ENCODE data around the gene SMAD6. TPM values are rescaled to one million over a fixed set of nuclear protein-coding genes. Genes with fewer than 3 reads are reported as not detected.

SMAD6 gene
- total RNA-seq, 1 donor from 2014 or later = 0.43 TPM

DNA sequence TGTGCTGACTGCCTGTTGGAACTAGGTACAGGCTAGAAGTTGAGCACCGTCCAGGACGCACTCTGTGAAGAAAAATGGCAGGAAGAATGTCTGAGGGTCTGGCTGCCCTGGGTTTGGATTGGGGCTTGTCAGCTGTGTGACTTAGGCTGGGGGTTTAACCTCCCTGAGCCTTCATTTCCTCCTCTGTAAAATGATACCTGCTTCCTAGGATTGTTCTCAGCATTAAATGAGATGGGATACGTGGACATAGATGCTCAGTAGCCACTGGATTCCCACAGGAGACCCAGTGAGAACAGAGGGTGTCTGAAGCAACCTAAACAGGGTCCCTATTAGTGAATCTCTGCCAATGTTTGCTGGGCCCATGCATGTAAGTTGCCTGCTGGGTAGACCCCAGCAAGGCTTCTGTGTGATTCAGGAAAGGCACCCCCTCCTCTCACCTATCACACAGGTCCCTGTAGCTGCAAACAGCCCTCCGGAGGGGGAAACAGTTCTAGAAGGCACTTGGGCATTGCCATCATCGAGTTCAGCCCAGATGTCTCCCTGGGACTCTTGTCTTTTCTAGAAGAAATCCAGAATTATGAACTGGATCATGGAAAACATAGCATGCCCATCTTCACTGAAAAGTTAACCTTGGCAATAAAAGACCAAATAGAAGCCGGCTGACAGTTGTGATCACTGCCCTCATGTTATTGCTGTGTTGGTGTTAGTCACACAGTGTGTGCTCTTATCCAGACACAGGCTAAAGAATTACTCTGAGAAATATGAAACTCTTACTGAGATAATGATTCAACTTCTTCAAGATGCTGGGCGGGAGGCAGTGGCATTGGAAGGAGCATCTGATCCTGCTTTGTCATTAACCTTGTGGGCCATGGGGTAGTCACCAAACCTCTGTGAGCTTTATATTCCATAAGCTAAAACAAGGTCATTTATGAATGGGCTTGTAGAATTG, 64.5 kb downstream of the SMAD6 start:
- Mint-ChIP-seq H3K4me3 (ENCODE audit: low read depth) (no peak overlapping the region), H3K27ac (no peak overlapping the region), H3K27me3 (ENCODE audit: low read depth) (peaks cover 38% of the 10 kb centered on the region), H3K4me1 (ENCODE audit: low read depth) (peaks cover 4% of the 10 kb centered on the region), H3K36me3 (ENCODE audit: low read depth) (no peaks in the 10 kb centered on the region), H3K9me3 (no peaks in the 10 kb centered on the region)
- intact Hi-C loops (cut with micrococcal nuclease) = no loop called here
- DNase-seq (ENCODE audit: low spot score) = no peak

DNA sequence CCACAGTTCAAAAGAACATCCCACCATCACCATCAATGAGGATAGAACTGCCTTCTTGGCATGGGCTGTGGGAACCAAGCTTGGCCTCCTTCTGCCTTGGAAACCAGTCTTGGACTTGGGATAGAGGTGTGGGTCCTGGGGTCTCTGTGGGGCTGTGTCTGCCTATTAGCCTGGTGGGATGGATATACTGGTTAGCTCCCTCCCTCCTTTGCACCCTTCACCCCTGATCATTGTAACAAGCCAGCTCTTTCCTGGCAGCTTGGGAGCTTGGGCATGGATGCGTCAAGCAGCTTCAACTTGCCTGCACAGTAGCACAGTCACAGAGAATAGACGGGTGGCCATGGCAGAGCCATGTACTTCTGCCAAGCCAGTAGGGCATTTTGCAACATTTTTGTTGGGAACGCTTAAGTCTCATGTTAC, 65.2 kb downstream of the SMAD6 start:
- Mint-ChIP-seq H3K36me3 (ENCODE audit: low read depth) (no peaks in the 10 kb centered on the region), H3K27ac (no peak overlapping the region), H3K4me1 (ENCODE audit: low read depth) (peaks cover 4% of the 10 kb centered on the region), H3K27me3 (ENCODE audit: low read depth) (peaks cover 38% of the 10 kb centered on the region), H3K9me3 (no peaks in the 10 kb centered on the region), H3K4me3 (ENCODE audit: low read depth) (no peak overlapping the region)
- no peak for DNase-seq (ENCODE audit: low spot score)
- intact Hi-C loops (cut with micrococcal nuclease) = no loop called here

DNA sequence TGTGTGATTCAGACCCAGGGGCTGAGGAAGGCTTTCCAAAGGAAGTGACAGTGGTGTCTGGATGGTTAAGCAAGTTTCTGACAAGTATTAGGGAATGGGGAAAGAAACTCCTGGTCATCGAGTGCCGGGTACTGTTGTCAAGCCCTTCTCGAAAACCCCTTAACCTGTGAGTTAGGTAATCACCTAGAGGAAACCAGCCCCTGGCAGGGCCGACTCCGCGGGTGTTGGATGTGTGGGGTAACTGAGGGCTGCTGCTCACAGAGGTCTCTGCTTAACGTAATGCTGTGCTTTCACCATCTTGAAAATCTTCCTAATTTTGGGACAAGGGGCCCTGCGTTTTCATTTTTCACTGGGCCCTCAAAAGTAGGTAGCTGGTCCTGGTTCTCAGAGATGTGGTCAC, 67.0 kb downstream of the SMAD6 start:
- H3K36me3 Mint-ChIP-seq (ENCODE audit: low read depth) = no peaks in the 10 kb centered on the region
- no peak overlapping the region for H3K4me3 Mint-ChIP-seq (ENCODE audit: low read depth)
- peaks cover 30% of the 10 kb centered on the region for H3K27me3 Mint-ChIP-seq (ENCODE audit: low read depth)
- H3K9me3 Mint-ChIP-seq = no peaks in the 10 kb centered on the region
- intact Hi-C loops (cut with micrococcal nuclease) = no loop called here
- no peak overlapping the region for H3K27ac Mint-ChIP-seq
- H3K4me1 Mint-ChIP-seq (ENCODE audit: low read depth) = peaks cover 4% of the 10 kb centered on the region
- no peak for DNase-seq (ENCODE audit: low spot score)

DNA sequence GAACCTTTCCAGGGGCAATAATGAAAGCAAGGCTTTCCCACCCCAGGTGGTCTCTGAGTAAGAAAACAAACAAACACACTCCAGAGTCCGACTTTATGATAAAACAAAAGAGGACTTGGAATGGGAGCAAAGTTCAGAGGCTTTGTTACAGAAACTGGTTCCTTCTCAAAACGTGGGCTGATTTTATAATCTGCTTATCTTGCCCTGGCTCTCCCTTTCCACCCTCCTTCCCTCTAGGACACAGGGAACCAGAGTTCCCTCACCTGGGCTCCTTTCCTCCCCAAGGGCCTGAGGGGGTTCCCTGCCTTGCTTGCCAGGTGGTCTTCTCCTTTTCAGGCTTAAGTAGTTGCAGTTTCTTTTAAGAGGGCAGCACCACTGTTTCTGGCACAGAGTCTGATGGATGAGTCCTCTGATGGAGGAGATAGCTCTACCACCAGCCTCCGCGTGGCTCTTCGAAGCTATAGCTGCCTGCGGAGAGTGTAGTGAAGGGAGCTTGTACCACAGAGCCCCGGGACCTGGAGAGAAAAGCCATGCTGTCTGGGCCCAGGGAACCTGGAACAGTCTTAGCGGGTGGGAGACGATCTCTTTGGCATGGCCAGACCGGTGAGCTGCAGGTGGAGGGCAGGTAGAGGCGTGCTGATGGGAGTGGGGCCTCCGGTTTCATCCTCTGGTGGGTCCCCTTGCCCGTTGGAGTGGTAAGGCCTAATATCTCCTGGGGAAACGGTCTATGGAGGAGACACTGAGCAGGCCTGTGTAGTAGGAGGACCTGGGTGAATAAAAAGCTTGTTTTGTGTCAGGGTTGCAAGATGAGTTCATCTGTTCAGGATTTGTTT, 68.7 kb downstream of the SMAD6 start:
- DNase-seq (ENCODE audit: low spot score) = no peak
- Mint-ChIP-seq H3K36me3 (ENCODE audit: low read depth) (no peaks in the 10 kb centered on the region), H3K4me3 (ENCODE audit: low read depth) (no peak overlapping the region), H3K4me1 (ENCODE audit: low read depth) (peaks cover under 1% of the 10 kb centered on the region), H3K27ac (no peak overlapping the region), H3K9me3 (no peaks in the 10 kb centered on the region), H3K27me3 (ENCODE audit: low read depth) (peaks cover 17% of the 10 kb centered on the region)
- intact Hi-C loops (cut with micrococcal nuclease) = no loop called here

DNA sequence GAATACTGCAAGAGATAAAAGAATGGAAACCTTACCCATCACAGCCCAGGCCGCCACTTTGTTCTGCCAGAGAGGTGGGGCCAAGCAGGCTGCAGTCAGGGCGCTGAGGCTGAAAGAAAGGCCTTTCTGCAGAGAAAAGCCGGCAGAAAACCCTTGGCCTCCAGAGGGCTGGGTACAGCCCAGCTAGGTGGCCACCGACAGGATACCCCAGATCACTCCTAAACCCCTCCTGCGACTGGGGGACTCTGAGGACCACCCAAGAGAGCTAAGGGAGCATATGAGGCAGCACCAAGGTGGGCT, 69.3 kb downstream of the SMAD6 start:
- no peaks in the 10 kb centered on the region for H3K4me1 Mint-ChIP-seq (ENCODE audit: low read depth)
- no peak overlapping the region for H3K4me3 Mint-ChIP-seq (ENCODE audit: low read depth)
- no peaks in the 10 kb centered on the region for H3K36me3 Mint-ChIP-seq (ENCODE audit: low read depth)
- no peaks in the 10 kb centered on the region for H3K9me3 Mint-ChIP-seq
- DNase-seq (ENCODE audit: low spot score) = no peak
- no peak overlapping the region for H3K27ac Mint-ChIP-seq
- intact Hi-C loops (cut with micrococcal nuclease) = no loop called here
- H3K27me3 Mint-ChIP-seq (ENCODE audit: low read depth) = peaks cover 11% of the 10 kb centered on the region

DNA sequence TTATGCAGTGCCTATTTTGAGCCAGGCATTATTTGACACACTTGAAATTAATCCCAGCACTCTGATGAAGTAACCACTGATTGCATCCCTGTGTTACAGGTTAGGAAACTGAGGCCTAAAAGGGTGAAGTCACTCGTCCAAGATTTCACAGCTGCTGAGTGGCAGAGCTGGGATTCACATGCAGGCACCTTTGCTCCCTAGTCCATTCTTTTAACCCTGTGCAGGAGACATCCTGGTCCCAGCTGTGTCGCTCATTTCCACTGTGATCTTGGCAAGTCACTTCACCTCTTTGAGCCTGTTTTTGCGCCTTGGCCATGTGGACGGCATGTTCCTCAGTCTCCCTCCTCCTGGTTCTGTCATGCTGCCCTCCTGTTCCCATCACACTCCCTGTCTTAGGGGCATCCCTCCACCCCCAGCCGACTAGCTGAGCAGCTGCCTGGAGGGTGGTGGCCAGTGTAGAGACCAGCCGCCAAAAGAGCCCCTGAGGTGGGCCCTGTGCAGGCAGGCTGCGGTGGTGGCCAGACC, 70.6 kb downstream of the SMAD6 start:
- intact Hi-C loops (cut with micrococcal nuclease) = no loop called here
- H3K4me3 Mint-ChIP-seq (ENCODE audit: low read depth) = no peak overlapping the region
- no peaks in the 10 kb centered on the region for H3K9me3 Mint-ChIP-seq
- no peak overlapping the region for H3K27ac Mint-ChIP-seq
- DNase-seq (ENCODE audit: low spot score) = no peak
- H3K27me3 Mint-ChIP-seq (ENCODE audit: low read depth) = no peaks in the 10 kb centered on the region
- no peaks in the 10 kb centered on the region for H3K36me3 Mint-ChIP-seq (ENCODE audit: low read depth)
- H3K4me1 Mint-ChIP-seq (ENCODE audit: low read depth) = no peaks in the 10 kb centered on the region

DNA sequence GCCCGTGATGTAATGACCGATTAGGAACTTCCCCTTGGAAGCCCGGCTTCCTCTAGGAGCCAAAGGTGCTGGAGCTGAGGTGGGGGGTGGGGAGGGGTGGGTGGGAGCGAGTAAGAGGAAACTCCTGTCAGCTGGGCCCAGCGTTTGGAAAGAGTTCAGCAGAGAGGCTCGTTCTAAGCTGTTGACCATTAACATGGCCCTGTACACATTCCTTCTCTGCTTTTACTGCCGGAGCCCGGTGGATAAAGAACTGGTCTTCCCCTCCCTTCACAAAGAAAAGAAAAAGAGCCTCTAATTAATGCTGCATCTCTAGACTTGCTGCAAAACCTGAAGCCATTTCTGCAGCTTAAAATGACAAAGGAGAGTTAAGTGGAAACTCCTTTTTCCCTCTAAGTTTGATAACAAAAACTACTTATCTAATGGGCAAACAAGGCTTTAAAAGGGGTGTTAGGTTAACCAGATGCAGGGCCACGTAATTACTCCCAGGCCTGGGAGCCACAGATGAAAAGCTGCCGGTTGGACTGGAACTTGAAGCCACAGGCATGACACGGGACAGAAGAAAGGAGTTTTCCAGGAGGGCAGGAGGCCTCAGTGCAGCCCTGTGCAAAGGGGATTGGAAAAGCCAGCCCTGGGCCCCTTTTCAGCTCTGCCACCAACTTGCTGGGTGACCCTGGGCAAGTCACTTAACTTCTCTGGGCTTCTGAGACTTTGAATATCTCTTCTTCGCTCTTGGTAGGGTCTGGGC, 71.3 kb downstream of the SMAD6 start:
- no peaks in the 10 kb centered on the region for H3K9me3 Mint-ChIP-seq
- H3K27me3 Mint-ChIP-seq (ENCODE audit: low read depth) = no peaks in the 10 kb centered on the region
- H3K27ac Mint-ChIP-seq = no peak overlapping the region
- no peaks in the 10 kb centered on the region for H3K36me3 Mint-ChIP-seq (ENCODE audit: low read depth)
- no peaks in the 10 kb centered on the region for H3K4me1 Mint-ChIP-seq (ENCODE audit: low read depth)
- H3K4me3 Mint-ChIP-seq (ENCODE audit: low read depth) = no peak overlapping the region
- intact Hi-C loops (cut with micrococcal nuclease) = no loop called here
- no peak for DNase-seq (ENCODE audit: low spot score)

DNA sequence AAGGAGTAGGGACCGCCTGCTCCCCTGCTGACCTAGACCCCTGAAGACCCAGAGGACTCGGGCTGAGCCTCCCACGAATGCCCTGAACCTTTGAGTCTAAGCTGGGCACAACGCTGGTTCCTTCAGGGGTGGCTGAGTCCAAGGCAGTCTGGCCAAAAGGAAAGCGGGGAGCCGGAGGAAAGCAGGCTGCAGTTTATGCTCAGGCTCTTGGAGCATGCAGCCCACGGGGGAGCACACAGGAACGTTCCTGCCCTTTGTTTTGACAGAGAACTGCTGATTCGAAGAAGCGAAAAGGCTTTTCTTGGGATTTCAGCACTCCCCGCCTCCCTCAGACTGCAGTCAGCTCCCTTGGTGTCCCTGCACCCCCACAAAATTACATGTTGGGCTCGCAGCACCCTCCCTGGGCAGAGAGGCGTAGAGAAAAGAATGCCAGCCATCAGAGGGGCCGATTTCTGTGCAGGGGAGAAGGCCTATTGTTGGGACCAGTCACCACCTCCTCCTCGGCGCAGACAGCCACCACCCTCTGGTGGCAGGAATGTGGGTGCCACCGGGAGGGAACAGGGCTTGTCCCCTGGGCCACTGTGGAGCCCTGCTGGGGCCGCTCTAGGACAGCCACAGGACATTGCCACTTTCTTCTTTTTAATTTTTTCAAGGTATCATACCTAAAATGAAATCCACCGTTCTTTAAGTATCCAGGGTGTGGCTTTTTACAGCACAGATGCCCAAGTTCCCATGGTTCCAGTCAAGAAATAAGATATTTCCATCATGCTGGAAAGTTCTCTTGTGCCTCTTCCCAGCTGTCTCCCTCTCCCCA, 72.2 kb downstream of the SMAD6 start:
- Mint-ChIP-seq H3K4me1 (ENCODE audit: low read depth) (no peaks in the 10 kb centered on the region), H3K4me3 (ENCODE audit: low read depth) (no peak overlapping the region), H3K27ac (no peak overlapping the region), H3K27me3 (ENCODE audit: low read depth) (no peaks in the 10 kb centered on the region), H3K36me3 (ENCODE audit: low read depth) (no peaks in the 10 kb centered on the region), H3K9me3 (no peaks in the 10 kb centered on the region)
- intact Hi-C loops (cut with micrococcal nuclease) = no loop called here
- DNase-seq (ENCODE audit: low spot score) = peak; percentile 24

DNA sequence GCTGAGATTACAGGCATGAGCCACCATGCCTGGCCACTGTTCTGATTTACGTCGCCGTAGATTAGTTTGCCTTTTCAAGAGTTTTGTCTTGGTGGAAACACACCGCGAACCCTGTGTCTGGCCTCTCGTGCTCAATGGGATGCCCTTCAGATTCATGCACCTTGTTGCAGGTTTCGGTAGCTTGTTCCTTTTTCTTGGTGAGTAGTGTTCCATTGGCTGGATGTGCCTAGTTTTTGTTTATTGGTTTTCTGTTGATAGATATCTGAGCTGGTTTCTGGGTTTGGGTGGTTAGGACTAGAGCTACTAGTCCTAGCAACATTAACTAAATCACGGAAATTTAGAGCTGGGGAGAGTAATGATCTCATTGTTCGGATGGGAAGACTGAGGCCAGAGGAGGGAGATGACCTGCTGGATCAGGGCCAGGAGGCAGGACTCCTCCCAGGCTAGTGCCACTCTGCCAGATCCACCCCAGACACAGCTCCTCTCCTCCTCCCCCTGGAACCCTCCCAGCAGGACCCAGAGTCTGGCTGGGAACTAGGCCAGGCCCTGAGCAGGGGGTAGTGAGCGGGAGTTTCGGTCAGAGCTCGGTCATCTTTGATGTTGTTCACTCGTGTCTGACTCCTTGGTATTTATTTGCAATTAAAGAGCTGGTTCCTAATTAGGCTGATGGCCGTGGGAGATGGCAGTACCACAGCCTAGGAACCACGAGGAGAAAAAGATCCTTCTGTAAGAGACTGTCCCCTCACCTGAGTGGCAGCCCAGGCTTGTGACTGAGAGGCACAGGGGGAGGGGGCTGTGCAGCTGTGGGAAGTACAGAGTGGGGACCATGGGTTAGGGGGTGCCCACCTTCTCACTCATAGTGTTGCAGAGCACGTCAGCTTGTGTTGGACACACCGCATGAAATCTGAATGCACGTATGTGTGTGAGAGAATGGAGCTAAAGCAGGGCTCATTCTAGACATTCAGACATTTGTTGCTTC, 73.4 kb downstream of the SMAD6 start:
- H3K4me3 Mint-ChIP-seq (ENCODE audit: low read depth) = no peak overlapping the region
- no peaks in the 10 kb centered on the region for H3K36me3 Mint-ChIP-seq (ENCODE audit: low read depth)
- H3K27ac Mint-ChIP-seq = no peak overlapping the region
- H3K27me3 Mint-ChIP-seq (ENCODE audit: low read depth) = no peaks in the 10 kb centered on the region
- no peaks in the 10 kb centered on the region for H3K4me1 Mint-ChIP-seq (ENCODE audit: low read depth)
- intact Hi-C loops (cut with micrococcal nuclease) = no loop called here
- no peaks in the 10 kb centered on the region for H3K9me3 Mint-ChIP-seq
- no peak for DNase-seq (ENCODE audit: low spot score)

DNA sequence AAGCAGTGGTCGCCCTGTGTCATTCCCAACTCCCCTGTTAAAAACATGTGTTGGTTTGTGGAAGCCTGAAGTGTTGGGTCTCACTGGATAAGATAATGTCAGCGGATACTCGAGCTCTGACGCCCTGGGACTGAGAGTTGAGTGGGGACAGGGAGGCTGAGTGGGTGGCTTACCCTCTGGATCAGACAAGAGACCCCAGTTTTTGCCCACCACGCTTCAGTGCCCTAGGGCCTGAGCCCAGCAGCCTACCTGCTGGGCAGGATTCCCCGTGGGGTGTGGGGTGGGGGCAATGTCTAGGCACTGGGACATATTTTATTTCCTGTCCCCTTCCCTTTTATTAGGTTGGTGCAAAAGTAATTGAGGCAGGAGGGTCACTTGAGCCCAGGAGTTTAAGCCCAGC, 75.0 kb downstream of the SMAD6 start:
- intact Hi-C loops (cut with micrococcal nuclease) = no loop called here
- H3K4me3 Mint-ChIP-seq (ENCODE audit: low read depth) = no peak overlapping the region
- no peaks in the 10 kb centered on the region for H3K4me1 Mint-ChIP-seq (ENCODE audit: low read depth)
- no peak for DNase-seq (ENCODE audit: low spot score)
- no peaks in the 10 kb centered on the region for H3K27me3 Mint-ChIP-seq (ENCODE audit: low read depth)
- H3K9me3 Mint-ChIP-seq = no peaks in the 10 kb centered on the region
- H3K36me3 Mint-ChIP-seq (ENCODE audit: low read depth) = no peaks in the 10 kb centered on the region
- H3K27ac Mint-ChIP-seq = no peak overlapping the region

DNA sequence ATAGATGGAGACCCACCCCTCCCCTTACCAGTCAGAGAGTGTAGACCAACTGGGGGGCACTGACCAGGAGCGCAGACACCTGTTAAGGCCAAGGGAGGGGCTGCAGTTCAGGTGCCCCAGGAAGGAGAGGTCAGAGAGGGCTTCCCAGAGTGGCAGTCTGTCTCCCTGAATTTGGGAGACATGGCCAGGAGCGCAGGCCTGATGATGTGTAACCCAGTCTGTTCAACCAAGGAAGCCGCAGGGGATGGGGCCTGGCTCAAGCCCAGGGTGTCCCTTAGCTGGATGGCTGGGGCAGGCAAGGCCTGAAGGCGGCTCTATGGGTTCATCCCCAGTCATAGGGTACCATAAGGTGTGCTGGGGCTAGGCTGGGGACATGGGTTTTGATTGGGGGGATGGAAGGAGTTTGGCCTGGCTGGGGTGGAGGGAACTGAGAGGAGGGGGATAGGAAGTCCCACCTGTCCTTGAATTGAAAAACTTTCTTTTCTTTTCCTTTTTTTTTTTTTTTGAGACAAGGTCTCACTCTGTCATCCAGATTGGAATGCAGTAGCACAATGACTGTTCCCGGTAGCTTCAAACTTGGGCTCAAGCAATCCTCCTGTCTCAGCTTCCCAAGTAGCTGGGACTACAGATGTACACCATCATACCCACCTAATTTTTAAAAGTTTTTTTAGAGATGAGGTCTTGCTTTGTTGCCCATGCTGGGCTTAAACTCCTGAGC, 75.7 kb downstream of the SMAD6 start:
- Mint-ChIP-seq H3K27ac (no peak overlapping the region), H3K9me3 (no peaks in the 10 kb centered on the region), H3K4me3 (ENCODE audit: low read depth) (no peak overlapping the region), H3K27me3 (ENCODE audit: low read depth) (no peaks in the 10 kb centered on the region), H3K36me3 (ENCODE audit: low read depth) (no peaks in the 10 kb centered on the region), H3K4me1 (ENCODE audit: low read depth) (no peaks in the 10 kb centered on the region)
- DNase-seq (ENCODE audit: low spot score) = no peak
- intact Hi-C loops (cut with micrococcal nuclease) = no loop called here
